Vagina (tissue), 2 donors: ENCODE data around the gene RHOT2. TPM values are rescaled to one million over a fixed set of nuclear protein-coding genes. Genes with fewer than 3 reads are reported as not detected.

Experiments used
- DNase-seq, 2 donors: peaks; one replicate each; pipeline ENCODE4 v3.0.0-alpha.2; 2017; ENCODE audit errors: extremely low spot score in 2 of 2
- H3K27ac ChIP-seq: fragments of 200-600 bp; sonication (generic); one replicate; pipeline ENCODE4 v1.5.1; 2019
- H3K27me3 ChIP-seq: fragments of 200-600 bp; sonication (generic); one replicate; pipeline ENCODE4 v1.5.1; 2019
- H3K36me3 ChIP-seq, 2 donors: fragments of 200-600 bp; sonication (generic); one replicate each; pipeline ENCODE4 v1.5.1; 2017 to 2019
- H3K4me1 ChIP-seq: fragments of 200-600 bp; sonication (generic); one replicate; pipeline ENCODE4 v1.5.1; 2019
- H3K4me3 ChIP-seq, 2 donors: fragments of 200-600 bp; sonication (generic); 1 replicate in 1 of 2; 2 replicates in 1 of 2; pipeline ENCODE4 v1.5.1; 2016 to 2019
- H3K9me3 ChIP-seq: fragments of 200-600 bp; sonication (generic); one replicate; pipeline ENCODE4 v1.5.1; 2019
- CTCF ChIP-seq, 3 experiments: fragments of 450-650 bp in 2 of 3; fragments of 200-600 bp in 1 of 3; sonication (generic) in 1 of 3; IDR thresholded peaks; one replicate each; pipeline ENCODE4 v1.5.1; 2017 to 2019; ENCODE audit warnings: antibody characterized with exemption in 3 of 3, mild to moderate bottlenecking in 2 of 3, moderate library complexity in 2 of 3
- POLR2A ChIP-seq, 2 donors: fragments of 450-650 bp; IDR thresholded peaks; one replicate each; pipeline ENCODE4 v1.6.1; 2017; ENCODE audit warnings: antibody characterized with exemption in 2 of 2, mild to moderate bottlenecking in 2 of 2, moderate library complexity in 2 of 2
- POLR2AphosphoS5 ChIP-seq, 2 donors: sonication (generic); formaldehyde crosslinking; IDR thresholded peaks; one replicate each; pipeline ENCODE4 v1.9.0; 2017; ENCODE audit warnings: antibody characterized with exemption in 2 of 2, mild to moderate bottlenecking in 2 of 2, low read depth in 1 of 2; ENCODE audit not compliant: insufficient read depth in 1 of 2
- intact Hi-C: fragments of 100-400 bp; cut with DNase I; formaldehyde crosslinking; loops from one replicate; pipeline ENCODE4 v1.15.1; 2023
- total RNA-seq: library from RNA; depleted of rRNA; stranded (reverse); fragments of >200 nt; gene quantifications from one replicate; pipeline ENCODE4 v1.2.3, GENCODE V29; 2016

The RHOT2 gene
- total RNA-seq, 1 donor from 2014 or later, result 91.1 TPM

- Histone ChIP-seq H3K4me1 (peaks cover 44% of the 10 kb centered on the region), H3K27ac (no peak overlapping the region), H3K27me3 (no peaks in the 10 kb centered on the region), H3K4me3 (no peak overlapping the region), H3K36me3 (no peaks in the 10 kb centered on the region), H3K9me3 (no peaks in the 10 kb centered on the region)
- TF ChIP-seq POLR2AphosphoS5 (IDR thresholded peaks at IDR 0.05; ENCODE audit: insufficient read depth in 1 of 2, low read depth in 1 of 2), result no peak
- TF ChIP-seq POLR2A (IDR thresholded peaks at IDR 0.05), result no peak
- TF ChIP-seq CTCF (IDR thresholded peaks at IDR 0.05), result no peak
- intact Hi-C loops, result loop anchor here (10.0 kb wide), 1 partner anchor 336 kb away; no protein-coding TSS in a partner anchor
- no peak for DNase-seq
Measured at GRCh38 chr16:718389-718788, 50.5 kb downstream of the RHOT2 start.

- no peak for DNase-seq
- Histone ChIP-seq H3K27ac (no peak overlapping the region), H3K36me3 (no peaks in the 10 kb centered on the region), H3K9me3 (no peaks in the 10 kb centered on the region), H3K27me3 (no peaks in the 10 kb centered on the region), H3K4me3 (no peak overlapping the region), H3K4me1 (peaks cover 44% of the 10 kb centered on the region)
- intact Hi-C loops, result loop anchor here (10.0 kb wide), 1 partner anchor 336 kb away; no protein-coding TSS in a partner anchor
- TF ChIP-seq POLR2AphosphoS5 (IDR thresholded peaks at IDR 0.05; ENCODE audit: insufficient read depth in 1 of 2, low read depth in 1 of 2) (no peak), CTCF (IDR thresholded peaks at IDR 0.05) (no peak), POLR2A (IDR thresholded peaks at IDR 0.05) (no peak)
Measured at GRCh38 chr16:718922-719321, 51.0 kb downstream of the RHOT2 start.

- no peaks in the 10 kb centered on the region for H3K27me3 ChIP-seq
- peak overlapping the region; percentile 84 for H3K27ac ChIP-seq
- intact Hi-C loops, result loop anchor here (5.0 to 10.0 kb wide), 2 partner anchors 67 to 335 kb away; partner anchors contain the start of genes CHTF18 and RPUSD1
- TF ChIP-seq CTCF (IDR thresholded peaks at IDR 0.05), result no peak
- TF ChIP-seq POLR2AphosphoS5 (IDR thresholded peaks at IDR 0.05; ENCODE audit: insufficient read depth in 1 of 2, low read depth in 1 of 2), result no peak
- no peak for TF ChIP-seq POLR2A (IDR thresholded peaks at IDR 0.05)
- H3K4me3 ChIP-seq, result peak overlapping the region; percentile 70 to 92
- no peaks in the 10 kb centered on the region for H3K36me3 ChIP-seq
- DNase-seq, result no peak
- no peaks in the 10 kb centered on the region for H3K9me3 ChIP-seq
- H3K4me1 ChIP-seq, result peaks cover 37% of the 10 kb centered on the region
Measured at GRCh38 chr16:719815-720446, 52.0 kb downstream of the RHOT2 start.

GRCh38 chr16:720447-720989 is 52.6 kb downstream of the RHOT2 start:
- H3K4me1 ChIP-seq, result peaks cover 37% of the 10 kb centered on the region
- H3K9me3 ChIP-seq, result no peaks in the 10 kb centered on the region
- DNase-seq, result no peak
- H3K27me3 ChIP-seq, result no peaks in the 10 kb centered on the region
- no peaks in the 10 kb centered on the region for H3K36me3 ChIP-seq
- intact Hi-C loops, result loop anchor here (5.0 kb wide), 1 partner anchor 67 kb away; the partner anchor contains the start of genes CHTF18 and RPUSD1
- peak in 1 of 2 donors; percentile 32 for TF ChIP-seq POLR2AphosphoS5 (IDR thresholded peaks at IDR 0.05; ENCODE audit: insufficient read depth in 1 of 2, low read depth in 1 of 2)
- TF ChIP-seq CTCF (IDR thresholded peaks at IDR 0.05), result no peak
- H3K27ac ChIP-seq, result peak overlapping the region; percentile 84
- peak overlapping the region; percentile 70 to 92 for H3K4me3 ChIP-seq
